NAMALWA (cell line): ENCODE results near the gene TMEM131.
"Not testable (repeated sequence)": the region's sequence is repeated elsewhere in the genome, so short reads cannot be mapped to it uniquely, and the experiment has no call there.

ENCODE experiments used
- DNase-seq: peaks from one replicate; pipeline ENCODE4 v3.0.0-alpha.2; 2015; ENCODE audit warnings: low spot score

The TMEM131 gene, protein sequence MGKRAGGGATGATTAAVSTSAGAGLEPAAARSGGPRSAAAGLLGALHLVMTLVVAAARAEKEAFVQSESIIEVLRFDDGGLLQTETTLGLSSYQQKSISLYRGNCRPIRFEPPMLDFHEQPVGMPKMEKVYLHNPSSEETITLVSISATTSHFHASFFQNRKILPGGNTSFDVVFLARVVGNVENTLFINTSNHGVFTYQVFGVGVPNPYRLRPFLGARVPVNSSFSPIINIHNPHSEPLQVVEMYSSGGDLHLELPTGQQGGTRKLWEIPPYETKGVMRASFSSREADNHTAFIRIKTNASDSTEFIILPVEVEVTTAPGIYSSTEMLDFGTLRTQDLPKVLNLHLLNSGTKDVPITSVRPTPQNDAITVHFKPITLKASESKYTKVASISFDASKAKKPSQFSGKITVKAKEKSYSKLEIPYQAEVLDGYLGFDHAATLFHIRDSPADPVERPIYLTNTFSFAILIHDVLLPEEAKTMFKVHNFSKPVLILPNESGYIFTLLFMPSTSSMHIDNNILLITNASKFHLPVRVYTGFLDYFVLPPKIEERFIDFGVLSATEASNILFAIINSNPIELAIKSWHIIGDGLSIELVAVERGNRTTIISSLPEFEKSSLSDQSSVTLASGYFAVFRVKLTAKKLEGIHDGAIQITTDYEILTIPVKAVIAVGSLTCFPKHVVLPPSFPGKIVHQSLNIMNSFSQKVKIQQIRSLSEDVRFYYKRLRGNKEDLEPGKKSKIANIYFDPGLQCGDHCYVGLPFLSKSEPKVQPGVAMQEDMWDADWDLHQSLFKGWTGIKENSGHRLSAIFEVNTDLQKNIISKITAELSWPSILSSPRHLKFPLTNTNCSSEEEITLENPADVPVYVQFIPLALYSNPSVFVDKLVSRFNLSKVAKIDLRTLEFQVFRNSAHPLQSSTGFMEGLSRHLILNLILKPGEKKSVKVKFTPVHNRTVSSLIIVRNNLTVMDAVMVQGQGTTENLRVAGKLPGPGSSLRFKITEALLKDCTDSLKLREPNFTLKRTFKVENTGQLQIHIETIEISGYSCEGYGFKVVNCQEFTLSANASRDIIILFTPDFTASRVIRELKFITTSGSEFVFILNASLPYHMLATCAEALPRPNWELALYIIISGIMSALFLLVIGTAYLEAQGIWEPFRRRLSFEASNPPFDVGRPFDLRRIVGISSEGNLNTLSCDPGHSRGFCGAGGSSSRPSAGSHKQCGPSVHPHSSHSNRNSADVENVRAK (N-terminal part only)

GRCh38 chr2:97995734-97996624 lies at the start of gene TMEM131:
TSS of gene TMEM131 (minus strand) at chr2:97995948. CDS start at chr2:97995662, 286 bp downstream.
- peak; percentile 93 for DNase-seq

- DNase-seq, result not testable (repeated sequence)
These were observed 49.0 kb upstream of the TMEM131 start for GRCh38 chr2:98044730-98045129.

DNA sequence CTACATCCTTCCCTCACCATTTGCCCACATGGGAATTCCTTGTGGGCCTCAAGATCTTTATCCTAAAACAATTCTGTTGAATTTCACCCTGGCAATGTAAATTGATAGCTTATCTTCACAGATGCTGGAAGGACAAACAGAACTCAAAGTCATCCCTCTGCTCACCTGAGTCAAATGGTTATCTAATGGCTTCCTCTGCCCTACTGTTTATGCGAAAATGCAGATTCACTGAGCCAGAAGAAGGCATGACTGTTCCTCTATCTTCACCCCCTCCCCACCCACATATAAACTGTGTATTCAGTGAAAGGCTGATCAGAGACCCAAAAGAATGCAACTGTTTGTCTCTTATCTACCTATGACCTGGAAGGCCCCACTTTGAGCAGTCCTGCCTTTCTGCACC lies 47.4 kb upstream of the TMEM131 start:
- no peak for DNase-seq

DNA sequence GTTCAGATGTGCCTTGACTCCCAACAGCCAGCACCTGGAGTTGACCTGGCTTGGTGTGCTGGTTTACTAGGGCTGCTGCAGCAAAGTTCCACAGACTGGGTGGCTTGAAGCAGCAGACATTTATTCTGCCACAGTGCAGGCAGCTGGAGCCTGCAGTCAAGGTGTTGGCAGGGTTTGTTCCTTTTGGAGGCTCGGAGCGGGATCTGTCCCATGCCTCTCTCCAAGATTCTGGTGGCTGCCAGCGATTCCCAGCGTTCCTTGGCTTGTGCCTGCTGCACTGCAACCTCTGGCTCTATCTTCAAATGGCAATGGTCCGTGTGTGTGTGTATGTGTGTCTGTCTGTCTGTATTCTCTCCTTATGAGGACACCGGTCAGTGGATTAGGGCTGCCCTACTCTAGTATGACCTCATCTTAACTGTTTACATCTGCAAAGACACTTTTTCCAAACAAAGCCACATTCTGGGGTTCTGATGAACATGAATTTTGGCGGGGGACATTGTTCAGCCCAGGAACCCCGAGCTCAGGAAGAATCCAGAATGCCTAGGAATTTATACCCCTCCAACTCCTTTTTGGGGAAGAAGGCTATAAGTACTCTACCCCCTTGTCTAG lies 44.7 kb upstream of the TMEM131 start:
- DNase-seq, result no peak

DNA sequence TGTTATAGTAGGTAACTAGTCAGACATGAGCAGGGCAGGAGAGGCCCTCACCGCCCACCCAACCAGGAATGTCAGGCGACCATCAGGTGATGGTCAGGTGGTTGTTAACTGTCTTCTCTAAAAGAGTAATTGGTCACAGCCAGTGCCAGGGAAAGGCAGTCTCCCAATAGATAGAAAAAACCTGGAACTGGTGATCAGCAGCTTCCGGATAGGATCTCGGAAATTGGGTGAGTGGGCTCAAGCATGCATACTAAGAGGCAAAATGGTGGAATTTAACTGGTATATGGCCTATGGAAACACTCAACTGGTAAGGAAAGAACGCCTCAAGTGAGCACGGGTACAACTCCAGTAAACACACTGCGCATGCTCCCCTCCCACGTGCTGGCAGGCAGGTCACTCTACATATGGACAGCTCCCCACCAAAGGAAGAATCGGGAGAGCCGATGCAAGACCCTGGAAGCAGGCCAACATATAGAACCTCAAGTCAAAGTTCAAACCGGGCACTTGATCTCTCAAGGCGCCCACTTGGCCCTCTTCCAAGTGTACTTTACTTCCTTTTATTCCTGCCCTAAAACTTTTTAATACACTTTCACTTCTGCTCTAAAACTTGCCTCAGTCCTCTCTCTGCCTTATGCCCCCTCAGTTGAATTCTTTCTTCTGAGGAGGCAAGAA lies 43.5 kb upstream of the TMEM131 start:
- DNase-seq, result peak; percentile 74

DNA sequence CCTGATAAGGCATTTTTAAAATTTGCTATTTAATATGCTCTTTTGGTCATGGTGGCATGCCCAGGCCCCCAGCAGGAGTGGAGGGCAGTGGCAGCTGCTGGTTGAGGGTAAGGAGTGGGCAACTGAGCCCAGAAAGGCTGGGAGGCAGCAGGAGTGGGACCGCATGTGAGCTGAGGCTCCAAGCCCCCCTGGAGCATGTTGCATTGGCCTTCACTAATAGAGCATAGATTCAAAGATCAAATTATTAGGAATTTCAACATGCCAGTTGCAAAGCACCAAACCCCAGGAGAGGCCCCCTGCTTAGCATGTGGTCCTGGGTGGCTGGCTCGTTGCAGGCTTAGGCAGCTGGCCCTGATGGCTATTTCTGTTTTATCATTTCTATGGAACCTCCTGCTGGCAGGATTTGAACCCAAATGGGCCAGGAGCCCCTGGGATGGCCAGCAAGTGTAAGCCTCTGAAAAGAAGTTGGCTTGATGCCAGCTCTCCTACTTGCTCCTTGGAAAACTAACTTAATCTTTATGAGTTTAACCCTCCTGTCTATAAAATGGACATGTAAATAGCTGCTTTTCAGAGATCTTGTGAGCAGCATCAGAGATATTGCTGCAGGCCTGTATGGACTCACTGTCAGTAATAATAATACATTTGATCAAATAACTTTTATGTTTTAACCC lies 42.1 kb upstream of the TMEM131 start:
- DNase-seq, result no peak

- no peak for DNase-seq
These were observed 41.5 kb upstream of the TMEM131 start for GRCh38 chr2:98037206-98037605.

DNA sequence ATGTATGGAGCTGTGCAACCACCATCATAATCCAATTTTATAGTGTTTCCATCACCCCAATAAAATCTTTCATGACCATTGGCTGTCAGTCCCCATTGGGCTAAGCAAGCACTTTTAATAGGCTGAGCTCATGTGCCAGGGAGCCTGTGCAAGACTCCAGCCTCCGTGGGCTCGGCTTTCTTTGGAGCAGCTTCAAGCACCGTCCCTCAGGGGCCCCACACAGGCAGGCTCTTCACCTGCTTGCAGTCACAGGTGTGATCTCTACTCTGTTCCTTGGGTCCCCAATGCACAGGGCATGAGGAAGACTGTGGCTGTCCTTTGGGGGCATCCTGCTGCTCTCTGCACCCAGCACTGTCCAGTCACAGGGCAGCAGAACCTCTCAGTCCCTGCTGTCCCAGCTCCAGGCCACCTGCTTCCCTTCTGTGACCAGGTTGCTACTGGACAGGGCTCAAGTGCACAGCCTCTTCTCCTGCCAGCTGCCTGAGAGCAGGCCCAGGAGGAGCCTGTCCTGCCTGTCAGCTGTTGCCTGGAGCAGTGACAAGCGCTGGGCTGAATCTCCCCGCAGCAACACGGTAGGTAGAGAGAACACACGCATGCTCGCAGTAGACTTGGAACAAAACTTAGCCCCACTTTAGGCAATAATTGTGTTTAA lies 40.7 kb upstream of the TMEM131 start:
- DNase-seq, result no peak

- no peak for DNase-seq
These were observed 39.0 kb upstream of the TMEM131 start for GRCh38 chr2:98034745-98035144.

- DNase-seq, result no peak
These were observed 36.3 kb upstream of the TMEM131 start for GRCh38 chr2:98032086-98032485.

DNA sequence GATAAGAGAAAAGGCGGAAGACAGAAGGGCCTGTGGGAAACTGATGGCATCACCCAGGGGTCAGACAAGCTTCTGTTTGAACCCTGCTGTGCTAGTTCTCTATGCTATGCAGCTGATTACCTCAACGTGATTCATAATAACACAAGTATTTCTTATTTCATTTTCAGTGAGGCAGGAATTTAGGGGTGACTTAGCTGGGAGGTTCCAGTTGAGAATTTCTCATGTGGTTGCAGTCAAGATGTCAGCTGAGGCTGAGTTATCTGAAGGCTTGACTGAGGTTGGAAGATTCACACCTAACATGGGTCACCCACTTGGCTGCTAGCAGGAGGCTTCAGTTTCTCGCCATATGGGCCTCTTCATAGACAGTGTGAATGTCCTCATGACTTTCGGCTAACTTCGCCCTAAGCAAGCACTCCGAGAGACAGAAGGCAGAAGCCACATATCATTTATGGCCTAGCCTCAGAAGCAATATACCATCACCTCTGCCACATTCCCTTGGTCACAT lies 34.0 kb upstream of the TMEM131 start:
- DNase-seq, result no peak

GRCh38 chr2:98028931-98029717 lies 33.4 kb upstream of the TMEM131 start:
- DNase-seq, result no peak

- no peak for DNase-seq
These were observed 32.4 kb upstream of the TMEM131 start for GRCh38 chr2:98028101-98028561.

GRCh38 chr2:98027538-98027937 lies 31.8 kb upstream of the TMEM131 start:
- peak; percentile 80 for DNase-seq

GRCh38 chr2:98026927-98027522 lies 31.3 kb upstream of the TMEM131 start:
- peak; percentile 87 for DNase-seq

- DNase-seq, result peak; percentile 48
These were observed 30.5 kb upstream of the TMEM131 start for GRCh38 chr2:98026292-98026691.

- peak; percentile 29 for DNase-seq
These were observed 29.8 kb upstream of the TMEM131 start for GRCh38 chr2:98025481-98026037.
